Measurements from ENCODE around the gene MCCD1. TPM values are rescaled to one million over a fixed set of nuclear protein-coding genes. Genes with fewer than 3 reads are reported as not detected.

MCCD1 gene
- total and polyA plus RNA-seq, 2 of the 13 experiments (the other 11 are each of a cell fraction or from before 2014, with no cell fraction given) = 0.15 TPM; not detected in 1

DNA sequence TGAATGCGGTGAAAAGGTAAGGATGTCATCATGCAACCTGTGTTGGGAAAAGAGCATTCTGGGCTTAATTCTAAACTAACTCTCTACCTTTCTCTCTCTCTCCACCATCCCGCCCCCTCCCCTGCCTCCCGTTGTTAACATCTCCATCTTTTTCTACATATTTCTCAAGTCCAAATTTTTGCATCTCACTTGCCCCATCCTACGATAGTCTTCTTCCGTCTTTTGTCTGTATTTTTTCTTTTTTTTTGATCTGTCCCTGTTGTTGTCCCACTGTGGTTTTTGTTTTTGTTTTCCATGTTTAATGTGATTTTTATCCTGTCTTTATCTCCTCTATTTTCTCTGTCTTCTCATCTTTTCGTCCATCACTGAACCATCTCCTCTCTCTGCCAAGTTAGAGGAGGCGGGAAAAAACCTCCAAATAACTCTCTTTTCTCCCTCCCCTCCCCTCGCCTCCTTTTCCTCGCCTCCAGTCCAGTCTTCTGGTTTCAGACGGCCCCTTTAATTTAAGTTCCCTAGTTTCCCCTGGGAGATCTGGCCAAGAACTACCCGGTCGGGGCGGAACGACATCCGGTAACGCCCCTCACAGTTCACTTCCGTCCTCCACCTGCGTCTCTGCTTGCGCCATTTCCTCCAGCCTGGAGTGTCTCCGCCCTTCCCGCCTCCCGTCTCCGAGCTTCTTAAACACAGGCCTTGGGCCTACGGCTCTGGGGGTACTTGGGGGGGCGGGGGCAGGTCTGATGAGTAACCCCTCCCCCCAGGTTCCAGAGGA, 18.4 kb downstream of the MCCD1 start, which contains the start of gene NFKBIL1 (continued):
- TF ChIP-seq ZNF143 (CRISPR knock-in tag; IDR thresholded peaks at IDR 0.05) (peak; percentile 59; the same call in 1 of the 2 replicates), ZNF232 (CRISPR knock-in tag; IDR thresholded peaks at IDR 0.05; ENCODE audit: borderline replicate concordance) (no peak), IRF2 (CRISPR knock-in tag; IDR thresholded peaks at IDR 0.05) (peak; percentile 86), ZNF83 (CRISPR knock-in tag; IDR thresholded peaks at IDR 0.05; ENCODE audit: borderline replicate concordance) (no peak), XRCC5 (optimal IDR thresholded peaks at IDR 0.05; ENCODE audit: low read length) (peak; percentile 86), ZNF772 (CRISPR knock-in tag; IDR thresholded peaks at IDR 0.05) (peak; percentile 63; the same call in 1 of the 2 replicates), EEA1 (CRISPR knock-in tag; IDR thresholded peaks at IDR 0.05; ENCODE audit: borderline replicate concordance) (no peak), TSC22D2 (CRISPR knock-in tag; IDR thresholded peaks at IDR 0.05; ENCODE audit: borderline replicate concordance) (peak; percentile 38; the same call in 1 of the 2 replicates), KAT8 (CRISPR knock-in tag; IDR thresholded peaks at IDR 0.05) (peak; percentile 97), ARHGAP35 (CRISPR knock-in tag; IDR thresholded peaks at IDR 0.05; ENCODE audit: borderline replicate concordance) (0 out of 2 replicates have a peak, but pooled peaks have one; percentile 78), TBX3 (IDR thresholded peaks at IDR 0.05; ENCODE audit: borderline replicate concordance) (no peak)
- TF ChIP-seq, protein P1, sequence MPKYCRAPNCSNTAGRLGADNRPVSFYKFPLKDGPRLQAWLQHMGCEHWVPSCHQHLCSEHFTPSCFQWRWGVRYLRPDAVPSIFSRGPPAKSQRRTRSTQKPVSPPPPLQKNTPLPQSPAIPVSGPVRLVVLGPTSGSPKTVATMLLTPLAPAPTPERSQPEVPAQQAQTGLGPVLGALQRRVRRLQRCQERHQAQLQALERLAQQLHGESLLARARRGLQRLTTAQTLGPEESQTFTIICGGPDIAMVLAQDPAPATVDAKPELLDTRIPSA (CRISPR knock-in tag; IDR thresholded peaks at IDR 0.05; ENCODE audit: borderline replicate concordance) = no peak
- TF ChIP-seq, protein P2, sequence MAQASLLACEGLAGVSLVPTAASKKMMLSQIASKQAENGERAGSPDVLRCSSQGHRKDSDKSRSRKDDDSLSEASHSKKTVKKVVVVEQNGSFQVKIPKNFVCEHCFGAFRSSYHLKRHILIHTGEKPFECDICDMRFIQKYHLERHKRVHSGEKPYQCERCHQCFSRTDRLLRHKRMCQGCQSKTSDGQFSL (CRISPR knock-in tag; IDR thresholded peaks at IDR 0.05) = peak; percentile 75; the same call in 1 of the 2 replicates
- TF ChIP-seq, protein P3, sequence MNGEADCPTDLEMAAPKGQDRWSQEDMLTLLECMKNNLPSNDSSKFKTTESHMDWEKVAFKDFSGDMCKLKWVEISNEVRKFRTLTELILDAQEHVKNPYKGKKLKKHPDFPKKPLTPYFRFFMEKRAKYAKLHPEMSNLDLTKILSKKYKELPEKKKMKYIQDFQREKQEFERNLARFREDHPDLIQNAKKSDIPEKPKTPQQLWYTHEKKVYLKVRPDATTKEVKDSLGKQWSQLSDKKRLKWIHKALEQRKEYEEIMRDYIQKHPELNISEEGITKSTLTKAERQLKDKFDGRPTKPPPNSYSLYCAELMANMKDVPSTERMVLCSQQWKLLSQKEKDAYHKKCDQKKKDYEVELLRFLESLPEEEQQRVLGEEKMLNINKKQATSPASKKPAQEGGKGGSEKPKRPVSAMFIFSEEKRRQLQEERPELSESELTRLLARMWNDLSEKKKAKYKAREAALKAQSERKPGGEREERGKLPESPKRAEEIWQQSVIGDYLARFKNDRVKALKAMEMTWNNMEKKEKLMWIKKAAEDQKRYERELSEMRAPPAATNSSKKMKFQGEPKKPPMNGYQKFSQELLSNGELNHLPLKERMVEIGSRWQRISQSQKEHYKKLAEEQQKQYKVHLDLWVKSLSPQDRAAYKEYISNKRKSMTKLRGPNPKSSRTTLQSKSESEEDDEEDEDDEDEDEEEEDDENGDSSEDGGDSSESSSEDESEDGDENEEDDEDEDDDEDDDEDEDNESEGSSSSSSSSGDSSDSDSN (CRISPR knock-in tag; IDR thresholded peaks at IDR 0.05) = no peak; the same call in 1 of the 2 replicates
- TF ChIP-seq, protein P4, sequence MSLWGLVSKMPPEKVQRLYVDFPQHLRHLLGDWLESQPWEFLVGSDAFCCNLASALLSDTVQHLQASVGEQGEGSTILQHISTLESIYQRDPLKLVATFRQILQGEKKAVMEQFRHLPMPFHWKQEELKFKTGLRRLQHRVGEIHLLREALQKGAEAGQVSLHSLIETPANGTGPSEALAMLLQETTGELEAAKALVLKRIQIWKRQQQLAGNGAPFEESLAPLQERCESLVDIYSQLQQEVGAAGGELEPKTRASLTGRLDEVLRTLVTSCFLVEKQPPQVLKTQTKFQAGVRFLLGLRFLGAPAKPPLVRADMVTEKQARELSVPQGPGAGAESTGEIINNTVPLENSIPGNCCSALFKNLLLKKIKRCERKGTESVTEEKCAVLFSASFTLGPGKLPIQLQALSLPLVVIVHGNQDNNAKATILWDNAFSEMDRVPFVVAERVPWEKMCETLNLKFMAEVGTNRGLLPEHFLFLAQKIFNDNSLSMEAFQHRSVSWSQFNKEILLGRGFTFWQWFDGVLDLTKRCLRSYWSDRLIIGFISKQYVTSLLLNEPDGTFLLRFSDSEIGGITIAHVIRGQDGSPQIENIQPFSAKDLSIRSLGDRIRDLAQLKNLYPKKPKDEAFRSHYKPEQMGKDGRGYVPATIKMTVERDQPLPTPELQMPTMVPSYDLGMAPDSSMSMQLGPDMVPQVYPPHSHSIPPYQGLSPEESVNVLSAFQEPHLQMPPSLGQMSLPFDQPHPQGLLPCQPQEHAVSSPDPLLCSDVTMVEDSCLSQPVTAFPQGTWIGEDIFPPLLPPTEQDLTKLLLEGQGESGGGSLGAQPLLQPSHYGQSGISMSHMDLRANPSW (CRISPR knock-in tag; IDR thresholded peaks at IDR 0.05; ENCODE audit: borderline replicate concordance) = no peak; the same call in 1 of the 2 replicates
- TF ChIP-seq, protein P5, sequence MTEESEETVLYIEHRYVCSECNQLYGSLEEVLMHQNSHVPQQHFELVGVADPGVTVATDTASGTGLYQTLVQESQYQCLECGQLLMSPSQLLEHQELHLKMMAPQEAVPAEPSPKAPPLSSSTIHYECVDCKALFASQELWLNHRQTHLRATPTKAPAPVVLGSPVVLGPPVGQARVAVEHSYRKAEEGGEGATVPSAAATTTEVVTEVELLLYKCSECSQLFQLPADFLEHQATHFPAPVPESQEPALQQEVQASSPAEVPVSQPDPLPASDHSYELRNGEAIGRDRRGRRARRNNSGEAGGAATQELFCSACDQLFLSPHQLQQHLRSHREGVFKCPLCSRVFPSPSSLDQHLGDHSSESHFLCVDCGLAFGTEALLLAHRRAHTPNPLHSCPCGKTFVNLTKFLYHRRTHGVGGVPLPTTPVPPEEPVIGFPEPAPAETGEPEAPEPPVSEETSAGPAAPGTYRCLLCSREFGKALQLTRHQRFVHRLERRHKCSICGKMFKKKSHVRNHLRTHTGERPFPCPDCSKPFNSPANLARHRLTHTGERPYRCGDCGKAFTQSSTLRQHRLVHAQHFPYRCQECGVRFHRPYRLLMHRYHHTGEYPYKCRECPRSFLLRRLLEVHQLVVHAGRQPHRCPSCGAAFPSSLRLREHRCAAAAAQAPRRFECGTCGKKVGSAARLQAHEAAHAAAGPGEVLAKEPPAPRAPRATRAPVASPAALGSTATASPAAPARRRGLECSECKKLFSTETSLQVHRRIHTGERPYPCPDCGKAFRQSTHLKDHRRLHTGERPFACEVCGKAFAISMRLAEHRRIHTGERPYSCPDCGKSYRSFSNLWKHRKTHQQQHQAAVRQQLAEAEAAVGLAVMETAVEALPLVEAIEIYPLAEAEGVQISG (CRISPR knock-in tag; IDR thresholded peaks at IDR 0.05) = peak; percentile 95
- TF ChIP-seq, protein P6, sequence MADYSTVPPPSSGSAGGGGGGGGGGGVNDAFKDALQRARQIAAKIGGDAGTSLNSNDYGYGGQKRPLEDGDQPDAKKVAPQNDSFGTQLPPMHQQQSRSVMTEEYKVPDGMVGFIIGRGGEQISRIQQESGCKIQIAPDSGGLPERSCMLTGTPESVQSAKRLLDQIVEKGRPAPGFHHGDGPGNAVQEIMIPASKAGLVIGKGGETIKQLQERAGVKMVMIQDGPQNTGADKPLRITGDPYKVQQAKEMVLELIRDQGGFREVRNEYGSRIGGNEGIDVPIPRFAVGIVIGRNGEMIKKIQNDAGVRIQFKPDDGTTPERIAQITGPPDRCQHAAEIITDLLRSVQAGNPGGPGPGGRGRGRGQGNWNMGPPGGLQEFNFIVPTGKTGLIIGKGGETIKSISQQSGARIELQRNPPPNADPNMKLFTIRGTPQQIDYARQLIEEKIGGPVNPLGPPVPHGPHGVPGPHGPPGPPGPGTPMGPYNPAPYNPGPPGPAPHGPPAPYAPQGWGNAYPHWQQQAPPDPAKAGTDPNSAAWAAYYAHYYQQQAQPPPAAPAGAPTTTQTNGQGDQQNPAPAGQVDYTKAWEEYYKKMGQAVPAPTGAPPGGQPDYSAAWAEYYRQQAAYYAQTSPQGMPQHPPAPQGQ (CRISPR knock-in tag; IDR thresholded peaks at IDR 0.05; ENCODE audit: borderline replicate concordance) = no peak

All from HepG2 (cell line).